HG03196 (cell line): Measurements from ENCODE around the gene CHD2.

Source experiments
- ATAC-seq: cut with Tn5 transposase; IDR thresholded peaks from one replicate; pipeline ENCODE4 v1.9.1; 2021; ENCODE audit not compliant: unreplicated experiment

The CHD2 gene

GRCh38 chr15:93005133-93005532, 105.0 kb downstream of the CHD2 start:
- ATAC-seq, result no peak

- no peak for ATAC-seq
These were observed 107.9 kb downstream of the CHD2 start for GRCh38 chr15:93007994-93008393.

GRCh38 chr15:93012786-93013185, 112.7 kb downstream of the CHD2 start:
- ATAC-seq, result no peak

- no peak for ATAC-seq
These were observed 117.4 kb downstream of the CHD2 start for GRCh38 chr15:93017526-93017925.

GRCh38 chr15:93018574-93018973, 118.5 kb downstream of the CHD2 start:
- ATAC-seq, result no peak

GRCh38 chr15:93019090-93019489, 119.0 kb downstream of the CHD2 start:
- no peak for ATAC-seq

GRCh38 chr15:93019971-93020370, 119.8 kb downstream of the CHD2 start:
- ATAC-seq, result no peak

GRCh38 chr15:93020976-93021772, 121.0 kb downstream of the CHD2 start:
- peak; percentile 69 for ATAC-seq

- ATAC-seq, result no peak
These were observed 124.2 kb downstream of the CHD2 start for GRCh38 chr15:93024293-93024692.

- ATAC-seq, result no peak
These were observed 124.8 kb downstream of the CHD2 start for GRCh38 chr15:93024716-93025624.

GRCh38 chr15:93025625-93025982, 125.5 kb downstream of the CHD2 start:
- no peak for ATAC-seq

- ATAC-seq, result no peak
These were observed 126.3 kb downstream of the CHD2 start for GRCh38 chr15:93026380-93026817.

- no peak for ATAC-seq
These were observed 127.3 kb downstream of the CHD2 start for GRCh38 chr15:93027413-93027812.

- ATAC-seq, result no peak
These were observed 128.0 kb downstream of the CHD2 start for GRCh38 chr15:93028111-93028631.

- no peak for ATAC-seq
These were observed 128.6 kb downstream of the CHD2 start for GRCh38 chr15:93028632-93029213.

- ATAC-seq, result no peak
These were observed 129.2 kb downstream of the CHD2 start for GRCh38 chr15:93029214-93029835.

GRCh38 chr15:93029836-93030429, 129.8 kb downstream of the CHD2 start:
- ATAC-seq, result no peak

GRCh38 chr15:93030430-93031102, 130.4 kb downstream of the CHD2 start:
- peak; percentile 74 for ATAC-seq

GRCh38 chr15:93031103-93031464, 131.0 kb downstream of the CHD2 start:
- ATAC-seq, result no peak
